Spleen (tissue), 11 donors: ENCODE data around the gene ACTN2. TPM values are rescaled to one million over a fixed set of nuclear protein-coding genes. Genes with fewer than 3 reads are reported as not detected.

Experiments used
- DNase-seq: peaks from one replicate; pipeline ENCODE4 v3.0.0-alpha.2; 2020
- H3K27ac ChIP-seq, 8 donors: fragments of 200-600 bp; sonication (generic) in 7 of 8; 1 replicate in 4 of 8; 2 replicates in 4 of 8; pipeline versions ENCODE4 v1.5.0 to v1.8.0; 2016 to 2021; ENCODE audit warnings: inconsistent platforms in 4 of 8, mild to moderate bottlenecking in 4 of 8, moderate library complexity in 1 of 8
- H3K27me3 ChIP-seq, 7 donors: fragments of 200-600 bp; sonication (generic) in 6 of 7; replicated peaks in 1 of 7; 1 replicate in 4 of 7; 2 replicates in 3 of 7; pipeline versions ENCODE4 v1.5.0 to v1.8.0; 2016 to 2021; ENCODE audit warnings: inconsistent platforms in 3 of 7, mild to moderate bottlenecking in 1 of 7
- H3K36me3 ChIP-seq, 6 donors: fragments of 200-600 bp; sonication (generic) in 5 of 6; 1 replicate in 4 of 6; 2 replicates in 2 of 6; pipeline versions ENCODE4 v1.5.0 to v1.8.0; 2016 to 2021; ENCODE audit warnings: inconsistent platforms in 2 of 6
- H3K4me1 ChIP-seq, 6 donors: fragments of 200-600 bp; sonication (generic) in 5 of 6; 1 replicate in 3 of 6; 2 replicates in 3 of 6; pipeline versions ENCODE4 v1.5.0 to v1.8.0; 2016 to 2021; ENCODE audit warnings: inconsistent platforms in 3 of 6
- H3K4me3 ChIP-seq, 8 donors: fragments of 200-600 bp; sonication (generic) in 7 of 8; 1 replicate in 4 of 8; 2 replicates in 4 of 8; pipeline versions ENCODE4 v1.5.0 to v1.8.0; 2016 to 2021; ENCODE audit warnings: inconsistent platforms in 4 of 8, mild to moderate bottlenecking in 4 of 8, moderate library complexity in 2 of 8
- H3K9me3 ChIP-seq, 8 donors: fragments of 200-600 bp; sonication (generic) in 7 of 8; 1 replicate in 4 of 8; 2 replicates in 4 of 8; pipeline versions ENCODE4 v1.5.0 to v1.8.0; 2016 to 2021; ENCODE audit warnings: inconsistent platforms in 4 of 8
- POLR2A ChIP-seq, 3 donors: fragments of 450-650 bp; IDR thresholded peaks; one replicate each; pipeline ENCODE4 v1.5.1; 2017; ENCODE audit warnings: antibody characterized with exemption in 3 of 3, mild to moderate bottlenecking in 1 of 3
- POLR2AphosphoS5 ChIP-seq, 3 donors: sonication (generic); formaldehyde crosslinking; IDR thresholded peaks; one replicate each; pipeline ENCODE4 v1.5.1; 2017; ENCODE audit warnings: antibody characterized with exemption in 3 of 3
- WGBS, 5 donors: extraction: QIAGEN DNeasy Blood & Tissue Kit in 3 of 5; methylation state at CpG; one replicate each; pipeline versions ENCODE4 v1.1.5 to v1.1.7; 2013 to 2018; 5-methylcytosine and 5-hydroxymethylcytosine counted together
- intact Hi-C: fragments of 100-400 bp; cut with DNase I; formaldehyde crosslinking; loops from one replicate; pipeline ENCODE4 v1.15.0; 2023; ENCODE audit warnings: low total_unique reads
- polyA plus RNA-seq, 3 donors: library from polyadenylated mRNA; stranded (reverse); fragments of 200-250 nt; gene quantifications; one replicate each; pipeline ENCODE4 v1.2.1, GENCODE V29; 2013
- total RNA-seq, 7 donors: library from RNA; depleted of rRNA in 3 of 7; stranded (reverse); fragments of >200 nt in 3 of 7; fragmentation: NEBNext Ultra II Directional in 4 of 7; extraction: Animal tissue kit (Norgen Biotek cat#: 25700) in 4 of 7; gene quantifications; one replicate each; pipeline versions ENCODE4 v1.1.0 to v1.2.1, GENCODE V29; 2016 to 2021
- TF ChIP-seq, protein P1 (sequence below), 11 experiments: fragments of 200-600 bp in 7 of 11; fragments of 450-650 bp in 4 of 11; sonication (generic) in 4 of 11; IDR thresholded peaks in 8 of 11; conservative IDR thresholded peaks in 3 of 11; 1 replicate in 7 of 11; 2 replicates in 4 of 11; pipeline versions ENCODE4 v1.4.0 to v1.8.0; 2016 to 2021; ENCODE audit warnings: antibody characterized with exemption in 11 of 11, inconsistent platforms in 4 of 11, mild to moderate bottlenecking in 1 of 11
- donor health status: healthy with polysubstance abuse.
- donor health status: DM: no; HTN: no; CAD: no; lungs with moderate emphysema.
- donor health status: DM: no; HTN: no; CAD: no.
- donor health status: Bipolar disorder and iron deficiency.
- donor health status: healthy.
- donor health status: DM: no; HTN: no; CAD: no.
- donor health status: DM: yes; HTN: yes; CAD: no.

ACTN2 gene
- total and polyA plus RNA-seq, 10 donors, result 0.19 to 1.5 (median 0.64) TPM; not detected in 4

GRCh38 chr1:236718328-236718727, 32.0 kb downstream of the ACTN2 start:
- no peak overlapping the region for H3K4me3 ChIP-seq
- DNase-seq, result no peak
- H3K27me3 ChIP-seq, result peaks cover 0 to 20% (median 0%) of the 10 kb centered on the region in 7 donors
- H3K36me3 ChIP-seq, result no peaks in the 10 kb centered on the region
- H3K9me3 ChIP-seq, result no peaks in the 10 kb centered on the region
- 43 to 57% (median 51%) methylated on average over 3 of the region's 3 CpGs for WGBS, 5 donors
- TF ChIP-seq POLR2A (IDR thresholded peaks at IDR 0.05) (no peak), POLR2AphosphoS5 (IDR thresholded peaks at IDR 0.05) (no peak)
- TF ChIP-seq, protein P1, sequence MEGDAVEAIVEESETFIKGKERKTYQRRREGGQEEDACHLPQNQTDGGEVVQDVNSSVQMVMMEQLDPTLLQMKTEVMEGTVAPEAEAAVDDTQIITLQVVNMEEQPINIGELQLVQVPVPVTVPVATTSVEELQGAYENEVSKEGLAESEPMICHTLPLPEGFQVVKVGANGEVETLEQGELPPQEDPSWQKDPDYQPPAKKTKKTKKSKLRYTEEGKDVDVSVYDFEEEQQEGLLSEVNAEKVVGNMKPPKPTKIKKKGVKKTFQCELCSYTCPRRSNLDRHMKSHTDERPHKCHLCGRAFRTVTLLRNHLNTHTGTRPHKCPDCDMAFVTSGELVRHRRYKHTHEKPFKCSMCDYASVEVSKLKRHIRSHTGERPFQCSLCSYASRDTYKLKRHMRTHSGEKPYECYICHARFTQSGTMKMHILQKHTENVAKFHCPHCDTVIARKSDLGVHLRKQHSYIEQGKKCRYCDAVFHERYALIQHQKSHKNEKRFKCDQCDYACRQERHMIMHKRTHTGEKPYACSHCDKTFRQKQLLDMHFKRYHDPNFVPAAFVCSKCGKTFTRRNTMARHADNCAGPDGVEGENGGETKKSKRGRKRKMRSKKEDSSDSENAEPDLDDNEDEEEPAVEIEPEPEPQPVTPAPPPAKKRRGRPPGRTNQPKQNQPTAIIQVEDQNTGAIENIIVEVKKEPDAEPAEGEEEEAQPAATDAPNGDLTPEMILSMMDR (IDR thresholded peaks at IDR 0.05 in 8 of 11, conservative IDR thresholded peaks at IDR 0.05 in 3 of 11), result no peak
- intact Hi-C loops, result no loop called here
- no peaks in the 10 kb centered on the region for H3K4me1 ChIP-seq
- H3K27ac ChIP-seq, result no peak overlapping the region

GRCh38 chr1:236720206-236720605, 33.9 kb downstream of the ACTN2 start:
- Histone ChIP-seq H3K27ac (no peak overlapping the region), H3K4me3 (no peak overlapping the region), H3K9me3 (peaks cover 0 to 6% (median 0%) of the 10 kb centered on the region in 8 donors), H3K27me3 (peaks cover 0 to 20% (median 0%) of the 10 kb centered on the region in 7 donors), H3K36me3 (no peaks in the 10 kb centered on the region), H3K4me1 (no peaks in the 10 kb centered on the region)
- DNase-seq, result no peak
- TF ChIP-seq, protein P1 (IDR thresholded peaks at IDR 0.05 in 8 of 11, conservative IDR thresholded peaks at IDR 0.05 in 3 of 11), result no peak
- TF ChIP-seq POLR2A (IDR thresholded peaks at IDR 0.05), result no peak
- TF ChIP-seq POLR2AphosphoS5 (IDR thresholded peaks at IDR 0.05), result no peak
- intact Hi-C loops, result no loop called here
- 49 to 74% (median 56%) methylated on average over 3 of the region's 3 CpGs for WGBS, 5 donors

GRCh38 chr1:236720611-236721010, 34.3 kb downstream of the ACTN2 start:
- H3K4me3 ChIP-seq, result no peak overlapping the region
- H3K36me3 ChIP-seq, result no peaks in the 10 kb centered on the region
- no peak overlapping the region for H3K27ac ChIP-seq
- H3K27me3 ChIP-seq, result peaks cover 0 to 17% (median 0%) of the 10 kb centered on the region in 7 donors
- no peak for TF ChIP-seq POLR2A (IDR thresholded peaks at IDR 0.05)
- TF ChIP-seq, protein P1 (IDR thresholded peaks at IDR 0.05 in 8 of 11, conservative IDR thresholded peaks at IDR 0.05 in 3 of 11), result no peak
- no peak for TF ChIP-seq POLR2AphosphoS5 (IDR thresholded peaks at IDR 0.05)
- intact Hi-C loops, result no loop called here
- H3K4me1 ChIP-seq, result no peaks in the 10 kb centered on the region
- DNase-seq, result no peak
- WGBS, 5 donors, result 47 to 86% (median 59%) methylated on average over 1 of the region's 1 CpG
- H3K9me3 ChIP-seq, result peaks cover 0 to 6% (median 0%) of the 10 kb centered on the region in 8 donors

GRCh38 chr1:236724049-236724448, 37.8 kb downstream of the ACTN2 start:
- Histone ChIP-seq H3K27me3 (no peaks in the 10 kb centered on the region), H3K4me1 (no peaks in the 10 kb centered on the region), H3K4me3 (no peak overlapping the region), H3K36me3 (no peaks in the 10 kb centered on the region), H3K9me3 (peaks cover 0 to 6% (median 0%) of the 10 kb centered on the region in 8 donors), H3K27ac (no peak overlapping the region)
- intact Hi-C loops, result no loop called here
- WGBS, 5 donors, result 68 to 75% (median 70%) methylated on average over 4 to 6 of the region's 6 CpGs
- no peak for DNase-seq
- TF ChIP-seq POLR2AphosphoS5 (IDR thresholded peaks at IDR 0.05) (no peak), POLR2A (IDR thresholded peaks at IDR 0.05) (no peak)
- TF ChIP-seq, protein P1 (IDR thresholded peaks at IDR 0.05 in 8 of 11, conservative IDR thresholded peaks at IDR 0.05 in 3 of 11), result no peak
